A549 (cell line): Measurements from ENCODE around the gene HIGD1A. TPM values are rescaled to one million over a fixed set of nuclear protein-coding genes. Genes with fewer than 3 reads are reported as not detected.

ENCODE experiments used
- ATAC-seq, 2 experiments: fragments of 200-7000 bp in 1 of 2; fragments of >200 bp in 1 of 2; cut with Nextera tagmentation in 1 of 2; cut with Tn5 transposase in 1 of 2; 3 replicates each; pipeline versions ENCODE4 v1.8.0 to v1.9.1; 2018 to 2020; ENCODE audit warnings: mild to moderate bottlenecking in 1 of 2, moderate library complexity in 1 of 2
- CTCF ChIA-PET: fragments of 300-600 bp; sonication (Branson Sonifier 250); formaldehyde crosslinking; extraction: SDS; loops from one replicate; lab custom pipeline; 2021; ENCODE audit warnings: antibody characterized with exemption, inconsistent platforms; lab: Yijun Ruan, JAX
- POLR2A ChIA-PET: fragments of 350-600 bp; formaldehyde crosslinking; extraction: SDS; loops from one replicate; lab custom pipeline; 2021; ENCODE audit warnings: antibody characterized with exemption, inconsistent platforms; lab: Yijun Ruan, JAX
- DNase-seq, 2 experiments: peaks; one replicate each; pipeline versions ENCODE4 v3.0.0 to v3.0.0-alpha.2; 2011 to 2016; ENCODE audit warnings: low read depth in 1 of 2, low spot score in 1 of 2
- FAIRE-seq: peaks from 2 replicates; lab custom pipeline; 2011; peaks lifted over from hg19 to GRCh38; lab: Jason Lieb, UNC
- H3K27ac ChIP-seq, 2 experiments: fragments of >200 bp; sonication (Bioruptor Twin); formaldehyde crosslinking; 3 replicates each; pipeline ENCODE4 v1.5.1; 2016 to 2017
- H3K4me1 ChIP-seq: fragments of >200 bp; sonication (Bioruptor Twin); formaldehyde crosslinking; 3 replicates; pipeline ENCODE4 v1.6.1; 2016
- H3K4me2 ChIP-seq: fragments of >200 bp; sonication (Bioruptor Twin); formaldehyde crosslinking; 3 replicates; pipeline ENCODE4 v1.6.1; 2016
- H3K4me3 ChIP-seq: fragments of >200 bp; sonication (Bioruptor Twin); formaldehyde crosslinking; 3 replicates; pipeline ENCODE4 v1.5.1; 2016
- H3K9me3 ChIP-seq: fragments of >200 bp; sonication (Bioruptor Twin); formaldehyde crosslinking; 3 replicates; pipeline ENCODE4 v1.6.1; 2016
- CBX8 ChIP-seq: fragments of 200-600 bp; sonication (generic); IDR thresholded peaks from 2 replicates; pipeline ENCODE4 v1.6.1; 2016
- EHMT2 ChIP-seq: fragments of 200-600 bp; sonication (generic); IDR thresholded peaks from 2 replicates; pipeline ENCODE4 v1.6.1; 2016; ENCODE audit warnings: antibody characterized with exemption, low read depth, mild to moderate bottlenecking, moderate library complexity
- ESRRA ChIP-seq: fragments of 150-350 bp; IDR thresholded peaks from 2 replicates; pipeline ENCODE4 v1.6.1; 2014; ENCODE audit warnings: mild to moderate bottlenecking, low read length, borderline replicate concordance
- FOSL2 ChIP-seq, 2 experiments: fragments of 450-650 bp in 1 of 2; fragments of >200 bp in 1 of 2; sonication (Bioruptor Twin) in 1 of 2; formaldehyde crosslinking; IDR thresholded peaks; 2 replicates each; pipeline versions ENCODE4 v1.5.0 to v1.6.1; 2016 to 2020; ENCODE audit warnings: mild to moderate bottlenecking in 1 of 2, moderate library complexity in 1 of 2
- FOXS1 ChIP-seq: fragments of 250-450 bp; sonication (Bioruptor Pico); IDR thresholded peaks from 2 replicates; pipeline ENCODE4 v1.5.0; 2020; ENCODE audit warnings: mild to moderate bottlenecking, moderate library complexity
- HDAC2 ChIP-seq: fragments of 200-600 bp; sonication (generic); IDR thresholded peaks from 2 replicates; pipeline ENCODE4 v1.6.1; 2016
- HOXB13 ChIP-seq: fragments of 250-450 bp; sonication (Bioruptor Pico); IDR thresholded peaks from 2 replicates; pipeline ENCODE4 v1.5.0; 2020; ENCODE audit warnings: low read depth, mild to moderate bottlenecking, moderate library complexity
- HOXB5 ChIP-seq: fragments of 250-450 bp; sonication (Bioruptor Pico); IDR thresholded peaks from 2 replicates; pipeline ENCODE4 v1.5.0; 2020; ENCODE audit warnings: mild to moderate bottlenecking, moderate library complexity
- JUNB ChIP-seq: fragments of >200 bp; sonication (Bioruptor Twin); formaldehyde crosslinking; IDR thresholded peaks from 2 replicates; pipeline ENCODE4 v1.6.1; 2016
- MYC ChIP-seq: IDR thresholded peaks from 2 replicates; pipeline ENCODE4 v1.6.1; 2012; ENCODE audit warnings: mild to moderate bottlenecking, inconsistent platforms, low read length, improper control_type of control experiment, borderline replicate concordance
- POLR2A ChIP-seq: IDR thresholded peaks from 2 replicates; pipeline ENCODE4 v1.6.1; 2012; ENCODE audit warnings: mild to moderate bottlenecking, low read length
- POLR2AphosphoS2 ChIP-seq: conservative IDR thresholded peaks from 2 replicates; pipeline ENCODE4 v1.6.1; 2012; ENCODE audit warnings: low read length, improper control_type of control experiment, inconsistent platforms
- RARB ChIP-seq: fragments of 250-450 bp; sonication (Bioruptor Pico); IDR thresholded peaks from 2 replicates; pipeline ENCODE4 v1.8.0; 2021; ENCODE audit warnings: mild to moderate bottlenecking, moderate library complexity
- RFX5 ChIP-seq: fragments of 450-650 bp; IDR thresholded peaks from 2 replicates; pipeline ENCODE4 v1.7.1; 2014; ENCODE audit warnings: antibody characterized with exemption, mild to moderate bottlenecking, moderate library complexity
- SMC3 ChIP-seq: fragments of >200 bp; sonication (Bioruptor Twin); formaldehyde crosslinking; IDR thresholded peaks from 3 replicates; pipeline ENCODE4 v1.6.1; 2018; ENCODE audit warnings: inconsistent platforms
- ZFP36 ChIP-seq: fragments of 450-650 bp; IDR thresholded peaks from 2 replicates; pipeline ENCODE4 v1.6.1; 2014; ENCODE audit warnings: borderline replicate concordance; ENCODE audit not compliant: partially characterized antibody
- WGBS: methylation state at CpG from one replicate; pipeline ENCODE4 v1.1.6; 2017; ENCODE audit errors: missing lambda C conversion rate; 5-methylcytosine and 5-hydroxymethylcytosine counted together
- polyA plus RNA-seq, 4 experiments: library from polyadenylated mRNA; depleted of rRNA in 3 of 4; stranded (reverse); fragments of >200 nt; fragmentation: RNase III in 1 of 4; extraction: RNeasy Plus Mini Kit Qiagen cat#74134 plus additional on column Dnase treatment in 1 of 4; gene quantifications; 2 replicates in 3 of 4; 3 replicates in 1 of 4; pipeline ENCODE4 v1.2.3, GENCODE V29; 2011 to 2017
- TF ChIP-seq, protein P1 (sequence below): fragments of >200 bp; sonication (Bioruptor Twin); formaldehyde crosslinking; IDR thresholded peaks from 2 replicates; pipeline ENCODE4 v1.6.1; 2016

Gene HIGD1A
- polyA plus RNA-seq, 2 of the 4 experiments (the other 2 are of a cell fraction): 146 to 158 TPM

- TF ChIP-seq ZFP36 (no peak), FOSL2 (IDR thresholded peaks at IDR 0.05) (no peak), FOSL2 (CRISPR knock-in tag; IDR thresholded peaks at IDR 0.05) (no peak), RFX5 (no peak)
Measured at GRCh38 chr3:42780398-42780797, 23.9 kb downstream of the HIGD1A start (continued).

- ChIA-PET CTCF (interaction anchor here (0.8 to 2.9 kb wide), 2 partner anchors 21 to 61 kb away, joined by 4 to 25 read pairs; no protein-coding TSS in a partner anchor), POLR2A (no interaction called here)
- H3K4me3 ChIP-seq: no peak overlapping the region
- WGBS: 92% methylated on average over 2 of the region's 2 CpGs
- H3K9me3 ChIP-seq: no peaks in the 10 kb centered on the region
- H3K4me1 ChIP-seq: no peaks in the 10 kb centered on the region
- no peak overlapping the region for H3K4me2 ChIP-seq
- TF ChIP-seq CBX8: no peak
- TF ChIP-seq POLR2A: no peak
- TF ChIP-seq, protein P1, sequence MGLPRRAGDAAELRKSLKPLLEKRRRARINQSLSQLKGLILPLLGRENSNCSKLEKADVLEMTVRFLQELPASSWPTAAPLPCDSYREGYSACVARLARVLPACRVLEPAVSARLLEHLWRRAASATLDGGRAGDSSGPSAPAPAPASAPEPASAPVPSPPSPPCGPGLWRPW: no peak
- ATAC-seq: no peak
- H3K27ac ChIP-seq: no peak overlapping the region
- FAIRE-seq: no peak
- DNase-seq: no peak
Measured at GRCh38 chr3:42778644-42779043, 25.6 kb downstream of the HIGD1A start.

DNA sequence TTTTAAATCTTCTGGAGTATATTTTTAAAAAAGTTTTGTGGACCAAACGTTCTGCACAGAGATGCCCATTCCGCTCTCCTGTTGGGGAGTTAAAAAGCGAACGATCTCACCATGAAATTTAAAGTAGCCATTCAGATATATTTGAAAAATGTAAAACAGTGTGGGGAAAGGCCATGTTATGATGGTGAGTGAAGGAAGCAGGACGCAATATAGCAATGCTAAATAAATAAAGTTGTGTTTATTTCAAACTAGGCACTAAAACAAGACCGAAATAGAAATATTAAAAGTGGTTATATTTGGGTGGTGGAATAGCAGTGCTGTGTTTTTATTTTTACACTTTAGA is 30.9 kb downstream of the HIGD1A start:
- Histone ChIP-seq H3K9me3 (no peaks in the 10 kb centered on the region), H3K4me3 (peak overlapping the region; percentile 29), H3K4me2 (peak overlapping the region; percentile 36), H3K4me1 (no peaks in the 10 kb centered on the region), H3K27ac (no peak overlapping the region)
- DNase-seq (no peak), FAIRE-seq (no peak), ATAC-seq (peak in 1 of 2 experiments; percentile 39; a peak in 2 of 6 replicates)
- ChIA-PET CTCF (no interaction called here), POLR2A (no interaction called here)
- TF ChIP-seq HOXB5 (CRISPR knock-in tag): no peak
- 42% methylated on average over 6 of the region's 6 CpGs for WGBS

DNA sequence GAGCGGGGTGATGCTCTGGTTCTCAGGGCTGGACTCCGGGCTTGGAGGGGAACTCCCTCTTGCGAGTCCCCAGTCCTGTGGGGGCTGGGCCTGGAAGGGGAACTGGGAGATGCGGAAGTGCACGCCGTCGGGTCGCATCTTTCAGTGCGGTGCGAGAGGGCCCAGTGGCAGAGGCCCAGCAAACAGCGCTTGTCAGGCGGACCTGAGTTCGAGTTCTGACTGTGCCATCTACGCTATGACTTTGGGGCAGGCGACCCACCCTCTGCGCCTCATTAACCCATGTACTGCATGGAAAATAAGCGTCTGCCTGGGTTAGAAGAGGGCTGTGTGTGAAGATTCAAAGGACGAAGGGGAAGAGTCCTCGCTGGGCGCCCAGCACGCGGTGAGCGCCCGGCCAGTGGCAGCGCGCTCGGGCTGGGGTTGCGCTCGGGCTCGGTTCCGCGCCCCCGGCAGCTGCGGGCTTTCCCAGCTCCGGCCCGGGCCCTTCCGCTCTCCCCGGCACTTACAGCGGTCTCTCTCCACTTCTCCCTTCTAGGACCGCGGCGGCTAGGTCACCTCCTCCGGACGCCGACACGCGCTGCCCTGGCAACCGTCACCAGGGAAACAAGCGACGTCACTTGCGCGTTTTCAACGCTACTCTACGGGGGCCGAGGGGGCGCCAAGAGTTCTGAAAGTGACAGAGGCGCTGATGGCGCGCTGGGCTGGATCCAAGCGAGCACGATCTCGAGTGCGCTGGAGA is 31.5 kb downstream of the HIGD1A start, which contains the start of gene CCDC13:
Gene CCDC13, minus strand, starts transcription at position 584 of the 739 bp plus-strand sequence. CDS start 14,908 bp downstream, outside the sequence.
- 59% methylated on average over 31 of the region's 63 CpGs for WGBS
- Histone ChIP-seq H3K27ac (peak within 1 kb of the TSS in 1 of 2 experiments; percentile 35; a peak in 1 of 6 replicates), H3K4me3 (peak within 1 kb of the TSS; percentile 29), H3K4me1 (no peaks in the 10 kb centered on the region), H3K4me2 (peak within 1 kb of the TSS; percentile 36), H3K9me3 (no peaks in the 10 kb centered on the region)
- FAIRE-seq (no peak), ATAC-seq (peak; percentile 89 to 93), DNase-seq (peak; percentile 25 to 70)
- TF ChIP-seq RFX5 (peak; percentile 90), HDAC2 (no peak)
- ChIA-PET POLR2A (no interaction called here), CTCF (no interaction called here)

DNA sequence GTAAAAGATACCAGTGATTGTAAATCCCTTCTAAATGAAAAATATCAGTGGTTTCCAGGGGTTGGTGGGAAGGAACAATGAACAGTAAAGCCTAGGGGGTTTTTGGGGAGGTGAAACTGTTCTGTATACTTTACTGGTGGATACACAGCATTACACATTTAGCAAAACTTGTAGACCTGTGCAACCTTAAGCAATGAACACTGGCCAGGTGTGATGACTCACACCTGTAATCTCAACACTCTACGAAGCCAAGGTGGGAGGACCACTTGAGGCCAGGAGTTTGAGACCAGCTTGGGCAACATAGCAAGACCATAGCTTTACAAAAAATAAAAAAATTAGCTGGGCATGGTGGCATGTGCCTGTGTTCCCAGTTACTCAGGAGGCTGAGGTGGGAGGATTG is 33.0 kb downstream of the HIGD1A start:
- Histone ChIP-seq H3K4me2 (no peak overlapping the region), H3K4me3 (no peak overlapping the region), H3K4me1 (no peaks in the 10 kb centered on the region), H3K27ac (no peak overlapping the region), H3K9me3 (no peaks in the 10 kb centered on the region)
- DNase-seq (no peak), ATAC-seq (no peak), FAIRE-seq (no peak)
- TF ChIP-seq ESRRA: no peak
- no peak for TF ChIP-seq RARB
- no peak for TF ChIP-seq POLR2AphosphoS2
- TF ChIP-seq HOXB5 (CRISPR knock-in tag): no peak
- no peak for TF ChIP-seq JUNB
- no peak for TF ChIP-seq HOXB13 (CRISPR knock-in tag)
- TF ChIP-seq FOXS1 (CRISPR knock-in tag): no peak
- TF ChIP-seq MYC: no peak
- TF ChIP-seq EHMT2: no peak
- no peak for TF ChIP-seq RFX5
- TF ChIP-seq SMC3: no peak
- ChIA-PET CTCF (interaction anchor here (0.7 kb wide), 1 partner anchor 9 kb away, joined by 3 read pairs; no protein-coding TSS in a partner anchor), POLR2A (no interaction called here)
- 29% methylated on average over 1 of the region's 1 CpG for WGBS
